GM12874 (cell line): ENCODE results near the gene MLYCD.

Experiments
- TF ChIP-seq, protein P1 (sequence below): IDR thresholded peaks from 2 replicates; pipeline ENCODE4 v1.5.1; 2011; ENCODE audit warnings: low read depth, mild to moderate bottlenecking, control low read depth, low read length, moderate library complexity; ENCODE audit not compliant: insufficient read depth

MLYCD gene

GRCh38 chr16:83898463-83899271 lies at the start of gene MLYCD:
TSS of gene MLYCD (plus strand) at chr16:83899115. CDS start at chr16:83899145, 30 bp downstream.
- TF ChIP-seq, protein P1, sequence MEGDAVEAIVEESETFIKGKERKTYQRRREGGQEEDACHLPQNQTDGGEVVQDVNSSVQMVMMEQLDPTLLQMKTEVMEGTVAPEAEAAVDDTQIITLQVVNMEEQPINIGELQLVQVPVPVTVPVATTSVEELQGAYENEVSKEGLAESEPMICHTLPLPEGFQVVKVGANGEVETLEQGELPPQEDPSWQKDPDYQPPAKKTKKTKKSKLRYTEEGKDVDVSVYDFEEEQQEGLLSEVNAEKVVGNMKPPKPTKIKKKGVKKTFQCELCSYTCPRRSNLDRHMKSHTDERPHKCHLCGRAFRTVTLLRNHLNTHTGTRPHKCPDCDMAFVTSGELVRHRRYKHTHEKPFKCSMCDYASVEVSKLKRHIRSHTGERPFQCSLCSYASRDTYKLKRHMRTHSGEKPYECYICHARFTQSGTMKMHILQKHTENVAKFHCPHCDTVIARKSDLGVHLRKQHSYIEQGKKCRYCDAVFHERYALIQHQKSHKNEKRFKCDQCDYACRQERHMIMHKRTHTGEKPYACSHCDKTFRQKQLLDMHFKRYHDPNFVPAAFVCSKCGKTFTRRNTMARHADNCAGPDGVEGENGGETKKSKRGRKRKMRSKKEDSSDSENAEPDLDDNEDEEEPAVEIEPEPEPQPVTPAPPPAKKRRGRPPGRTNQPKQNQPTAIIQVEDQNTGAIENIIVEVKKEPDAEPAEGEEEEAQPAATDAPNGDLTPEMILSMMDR = no peak

- TF ChIP-seq, protein P1 = no peak
Observed at GRCh38 chr16:83849421-83849820, 49.5 kb upstream of the MLYCD start.

DNA sequence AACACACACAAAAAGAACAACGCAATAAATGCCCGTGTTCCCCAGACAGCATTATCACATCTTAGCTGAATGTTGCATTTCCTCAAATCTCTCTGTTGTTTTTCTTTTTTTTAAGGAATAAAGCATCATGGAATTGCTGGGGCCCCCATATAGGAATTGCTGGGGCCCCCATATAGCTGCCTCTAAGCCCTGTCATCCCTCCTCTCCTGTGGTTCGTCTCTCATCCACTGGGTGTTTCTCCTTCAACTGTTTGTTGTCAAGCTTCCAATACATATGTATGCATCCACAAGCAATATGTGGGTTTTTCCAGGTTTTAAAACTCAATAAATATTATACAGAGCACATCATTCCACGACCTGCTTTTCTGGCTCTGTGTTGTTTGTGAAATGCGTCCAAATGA lies 48.0 kb upstream of the MLYCD start:
- TF ChIP-seq, protein P1 = no peak

- TF ChIP-seq, protein P1 = no peak
Observed at GRCh38 chr16:83851473-83851872, 47.4 kb upstream of the MLYCD start.

- TF ChIP-seq, protein P1 = no peak
Observed at GRCh38 chr16:83852774-83853173, 46.1 kb upstream of the MLYCD start.

DNA sequence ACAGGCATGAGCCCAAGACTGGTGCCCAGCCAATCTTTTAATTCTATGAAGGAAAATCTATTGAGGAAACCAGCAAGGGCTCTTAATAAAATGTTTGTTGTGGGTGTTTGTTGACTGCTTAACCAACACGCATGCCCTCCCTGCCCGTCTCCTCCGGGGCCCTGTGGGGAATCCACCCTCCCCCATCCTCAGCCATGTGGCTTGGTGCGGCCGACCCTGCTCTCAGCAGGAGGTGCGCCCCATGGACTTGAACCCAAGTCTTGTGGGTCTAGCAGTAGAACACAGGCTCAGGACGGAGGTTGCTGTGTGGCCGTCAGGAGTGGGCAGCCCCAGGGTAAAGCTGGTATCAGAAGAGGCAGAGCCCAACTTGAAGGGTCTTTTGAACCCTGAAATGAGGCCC lies 45.1 kb upstream of the MLYCD start:
- TF ChIP-seq, protein P1 = no peak

- TF ChIP-seq, protein P1 = no peak
Observed at GRCh38 chr16:83854420-83854819, 44.5 kb upstream of the MLYCD start.
